Suprapubic skin (tissue), 4 donors: ENCODE data around the gene GRP. TPM values are rescaled to one million over a fixed set of nuclear protein-coding genes. Genes with fewer than 3 reads are reported as not detected.

Experiments used
- DNase-seq, 2 donors: peaks; one replicate each; pipeline ENCODE4 v3.0.0-alpha.2; 2019; ENCODE audit warnings: low spot score in 2 of 2
- H3K27ac ChIP-seq: fragments of 200-600 bp; sonication (generic); one replicate; pipeline ENCODE4 v1.5.1; 2019
- H3K27me3 ChIP-seq: fragments of 200-600 bp; sonication (generic); one replicate; pipeline ENCODE4 v1.5.1; 2019
- H3K36me3 ChIP-seq: fragments of 200-600 bp; sonication (generic); one replicate; pipeline ENCODE4 v1.5.1; 2019
- H3K4me1 ChIP-seq: fragments of 200-600 bp; sonication (generic); one replicate; pipeline ENCODE4 v1.5.1; 2019
- H3K4me3 ChIP-seq: fragments of 200-600 bp; sonication (generic); one replicate; pipeline ENCODE4 v1.5.1; 2019; ENCODE audit warnings: mild to moderate bottlenecking
- H3K9me3 ChIP-seq: fragments of 200-600 bp; sonication (generic); one replicate; pipeline ENCODE4 v1.5.1; 2019
- EP300 ChIP-seq: sonication (generic); formaldehyde crosslinking; IDR thresholded peaks from one replicate; pipeline ENCODE4 v1.6.1; 2017; ENCODE audit warnings: antibody characterized with exemption
- POLR2A ChIP-seq, 2 donors: fragments of 450-650 bp; IDR thresholded peaks; one replicate each; pipeline ENCODE4 v1.6.1; 2017; ENCODE audit warnings: antibody characterized with exemption in 2 of 2, mild to moderate bottlenecking in 2 of 2, moderate library complexity in 2 of 2
- POLR2AphosphoS5 ChIP-seq, 3 donors: sonication (generic); formaldehyde crosslinking; IDR thresholded peaks; one replicate each; pipeline ENCODE4 v1.6.1; 2017; ENCODE audit warnings: antibody characterized with exemption in 3 of 3
- WGBS: methylation state at CpG from one replicate; pipeline ENCODE4 v1.1.5; 2018; 5-methylcytosine and 5-hydroxymethylcytosine counted together
- total RNA-seq, 4 donors: library from RNA; depleted of rRNA; stranded (reverse); fragments of >200 nt; gene quantifications; one replicate each; pipeline ENCODE4 v1.1.0, GENCODE V29; 2016
- TF ChIP-seq, protein P1 (sequence below), 2 donors: fragments of 200-600 bp in 1 of 2; fragments of 450-650 bp in 1 of 2; sonication (generic) in 1 of 2; IDR thresholded peaks; one replicate each; pipeline ENCODE4 v1.5.1; 2016 to 2019; ENCODE audit warnings: antibody characterized with exemption in 2 of 2, mild to moderate bottlenecking in 1 of 2, moderate library complexity in 1 of 2

Gene GRP
- not detected for total RNA-seq

GRCh38 chr18:59219672-59220163, at the start of gene GRP:
TSS of gene GRP (plus strand) at chr18:59220158. CDS start at chr18:59220266, 108 bp downstream.
- Histone ChIP-seq H3K27me3 (peaks cover 62% of the 10 kb centered on the region), H3K36me3 (no peaks in the 10 kb centered on the region), H3K4me1 (peaks cover 20% of the 10 kb centered on the region), H3K4me3 (peak within 1 kb of the TSS; percentile 28), H3K27ac (no peak within 1 kb of the TSS), H3K9me3 (no peaks in the 10 kb centered on the region)
- WGBS, result 6% methylated on average over 19 of the region's 29 CpGs
- DNase-seq, result no peak
- TF ChIP-seq EP300, result no peak
- TF ChIP-seq, protein P1, sequence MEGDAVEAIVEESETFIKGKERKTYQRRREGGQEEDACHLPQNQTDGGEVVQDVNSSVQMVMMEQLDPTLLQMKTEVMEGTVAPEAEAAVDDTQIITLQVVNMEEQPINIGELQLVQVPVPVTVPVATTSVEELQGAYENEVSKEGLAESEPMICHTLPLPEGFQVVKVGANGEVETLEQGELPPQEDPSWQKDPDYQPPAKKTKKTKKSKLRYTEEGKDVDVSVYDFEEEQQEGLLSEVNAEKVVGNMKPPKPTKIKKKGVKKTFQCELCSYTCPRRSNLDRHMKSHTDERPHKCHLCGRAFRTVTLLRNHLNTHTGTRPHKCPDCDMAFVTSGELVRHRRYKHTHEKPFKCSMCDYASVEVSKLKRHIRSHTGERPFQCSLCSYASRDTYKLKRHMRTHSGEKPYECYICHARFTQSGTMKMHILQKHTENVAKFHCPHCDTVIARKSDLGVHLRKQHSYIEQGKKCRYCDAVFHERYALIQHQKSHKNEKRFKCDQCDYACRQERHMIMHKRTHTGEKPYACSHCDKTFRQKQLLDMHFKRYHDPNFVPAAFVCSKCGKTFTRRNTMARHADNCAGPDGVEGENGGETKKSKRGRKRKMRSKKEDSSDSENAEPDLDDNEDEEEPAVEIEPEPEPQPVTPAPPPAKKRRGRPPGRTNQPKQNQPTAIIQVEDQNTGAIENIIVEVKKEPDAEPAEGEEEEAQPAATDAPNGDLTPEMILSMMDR (IDR thresholded peaks at IDR 0.05), result no peak
- TF ChIP-seq POLR2AphosphoS5 (IDR thresholded peaks at IDR 0.05), result no peak
- no peak for TF ChIP-seq POLR2A (IDR thresholded peaks at IDR 0.05)

DNA sequence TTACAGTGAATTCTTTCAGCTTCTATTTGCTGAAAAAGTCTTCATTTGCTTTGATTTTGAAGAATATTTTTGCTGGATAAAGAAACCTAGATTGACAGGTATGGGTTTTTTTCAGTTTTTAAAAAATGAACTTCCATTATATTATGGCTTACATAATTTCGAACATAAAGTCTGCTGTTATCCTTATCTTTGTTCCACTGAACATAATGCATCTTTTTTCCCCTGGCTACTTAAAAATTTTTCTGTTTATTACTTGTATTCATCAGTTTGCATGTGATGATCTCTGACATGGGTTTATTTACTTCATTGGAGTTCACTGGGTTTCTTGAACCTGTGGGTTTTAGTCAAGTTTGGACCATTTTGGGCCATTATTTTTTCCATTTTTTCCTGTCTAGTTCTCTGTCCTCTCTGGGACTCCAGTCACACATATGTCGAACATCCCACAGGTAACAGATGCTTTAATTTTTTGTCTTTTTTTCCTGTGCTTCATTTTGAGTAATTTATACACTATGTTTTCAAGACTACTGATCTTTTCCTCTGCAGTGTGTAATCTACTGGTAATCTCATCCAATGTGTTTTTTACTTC, 47.2 kb upstream of the GRP start:
- H3K4me3 ChIP-seq, result no peak overlapping the region
- 91% methylated on average over 2 of the region's 2 CpGs for WGBS
- no peaks in the 10 kb centered on the region for H3K9me3 ChIP-seq

DNA sequence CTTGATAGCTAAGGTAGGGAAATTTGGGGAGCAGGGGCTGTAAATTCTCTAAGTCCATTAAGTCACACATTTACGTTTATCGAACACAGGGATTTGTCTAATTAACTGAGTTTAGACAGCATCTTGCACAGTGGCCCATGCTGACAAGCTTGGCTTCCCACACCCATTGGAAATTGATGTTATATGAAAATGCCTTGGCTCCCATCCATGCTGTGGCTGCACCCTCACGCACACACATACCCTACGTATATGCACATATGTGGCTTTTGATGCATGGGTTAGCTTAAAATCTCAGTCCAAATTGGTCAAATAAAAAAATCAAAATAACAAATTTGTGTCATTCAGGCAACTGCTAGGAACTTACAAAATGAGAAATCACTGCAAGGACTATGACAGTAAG, 42.5 kb upstream of the GRP start:
- 80% methylated on average over 4 of the region's 4 CpGs for WGBS
- TF ChIP-seq, protein P1 (IDR thresholded peaks at IDR 0.05), result no peak
- TF ChIP-seq POLR2AphosphoS5 (IDR thresholded peaks at IDR 0.05), result no peak
- TF ChIP-seq POLR2A (IDR thresholded peaks at IDR 0.05), result no peak
- TF ChIP-seq EP300, result no peak
- H3K27me3 ChIP-seq, result peaks cover 4% of the 10 kb centered on the region
- no peak overlapping the region for H3K4me3 ChIP-seq
- no peaks in the 10 kb centered on the region for H3K36me3 ChIP-seq
- no peak for DNase-seq
- H3K9me3 ChIP-seq, result no peaks in the 10 kb centered on the region
- no peaks in the 10 kb centered on the region for H3K4me1 ChIP-seq
- H3K27ac ChIP-seq, result no peak overlapping the region

More for the DNA sequence above, 47.2 kb upstream of the GRP start:
- Histone ChIP-seq H3K4me1 (no peaks in the 10 kb centered on the region), H3K27me3 (peaks cover 4% of the 10 kb centered on the region), H3K27ac (no peak overlapping the region), H3K36me3 (no peaks in the 10 kb centered on the region)
- no peak for DNase-seq
- TF ChIP-seq POLR2AphosphoS5 (IDR thresholded peaks at IDR 0.05) (no peak), POLR2A (IDR thresholded peaks at IDR 0.05) (no peak), EP300 (no peak)
- TF ChIP-seq, protein P1 (IDR thresholded peaks at IDR 0.05), result no peak

GRCh38 chr18:59180150-59180845, 39.7 kb upstream of the GRP start:
- Histone ChIP-seq H3K27ac (no peak overlapping the region), H3K27me3 (peaks cover 3% of the 10 kb centered on the region), H3K9me3 (no peaks in the 10 kb centered on the region), H3K36me3 (no peaks in the 10 kb centered on the region), H3K4me3 (no peak overlapping the region), H3K4me1 (no peaks in the 10 kb centered on the region)
- TF ChIP-seq EP300 (no peak), POLR2A (IDR thresholded peaks at IDR 0.05) (no peak), POLR2AphosphoS5 (IDR thresholded peaks at IDR 0.05) (no peak)
- TF ChIP-seq, protein P1 (IDR thresholded peaks at IDR 0.05), result no peak
- WGBS, result 48% methylated on average over 9 of the region's 9 CpGs
- no peak for DNase-seq

GRCh38 chr18:59182673-59183072, 37.3 kb upstream of the GRP start:
- Histone ChIP-seq H3K27me3 (peaks cover 3% of the 10 kb centered on the region), H3K27ac (no peak overlapping the region), H3K36me3 (no peaks in the 10 kb centered on the region), H3K4me3 (no peak overlapping the region), H3K9me3 (no peaks in the 10 kb centered on the region), H3K4me1 (no peaks in the 10 kb centered on the region)
- 46% methylated on average over 1 of the region's 1 CpG for WGBS
- no peak for DNase-seq
- TF ChIP-seq EP300 (no peak), POLR2AphosphoS5 (IDR thresholded peaks at IDR 0.05) (no peak), POLR2A (IDR thresholded peaks at IDR 0.05) (no peak)
- TF ChIP-seq, protein P1 (IDR thresholded peaks at IDR 0.05), result no peak
